ENCODE measurements around the gene UBE2E2. TPM values are rescaled to one million over a fixed set of nuclear protein-coding genes. Genes with fewer than 3 reads are reported as not detected.

UBE2E2 gene
- total RNA-seq, 1 donor from 2014 or later: 91.0 TPM

- DNase-seq (ENCODE audit: low spot score): no peak
- no peak for ATAC-seq
- intact Hi-C loops (cut with DNase I): no loop called here
These were observed 373.3 kb downstream of the UBE2E2 start for GRCh38 chr3:23576379-23576959.

- intact Hi-C loops (cut with DNase I): no loop called here
These were observed 377.1 kb downstream of the UBE2E2 start for GRCh38 chr3:23580096-23580713.

GRCh38 chr3:23583980-23584740, 381.0 kb downstream of the UBE2E2 start:
- no peak for ATAC-seq
- no peak for DNase-seq (ENCODE audit: low spot score)
- intact Hi-C loops (cut with DNase I): no loop called here

More at GRCh38 chr3:23580096-23580713, 377.1 kb downstream of the UBE2E2 start:
- ATAC-seq (no peak), DNase-seq (ENCODE audit: low spot score) (no peak)

GRCh38 chr3:23587513-23587912, 384.4 kb downstream of the UBE2E2 start:
- intact Hi-C loops (cut with DNase I): no loop called here
- ATAC-seq (no peak), DNase-seq (ENCODE audit: low spot score) (no peak)

GRCh38 chr3:23588547-23588946, 385.4 kb downstream of the UBE2E2 start:
- intact Hi-C loops (cut with DNase I): no loop called here
- no peak for DNase-seq (ENCODE audit: low spot score)
- no peak for ATAC-seq

- intact Hi-C loops (cut with DNase I): no loop called here
- ATAC-seq: peak; percentile 45
- DNase-seq (ENCODE audit: low spot score): no peak
These were observed 386.5 kb downstream of the UBE2E2 start for GRCh38 chr3:23589602-23590001.

GRCh38 chr3:23590424-23591273, 387.5 kb downstream of the UBE2E2 start:
- ATAC-seq (no peak), DNase-seq (ENCODE audit: low spot score) (no peak)
- intact Hi-C loops (cut with DNase I): no loop called here

GRCh38 chr3:23591374-23591773, 388.2 kb downstream of the UBE2E2 start:
- DNase-seq (ENCODE audit: low spot score): no peak
- intact Hi-C loops (cut with DNase I): no loop called here
- no peak for ATAC-seq

- ATAC-seq: no peak
- intact Hi-C loops (cut with DNase I): no loop called here
- no peak for DNase-seq (ENCODE audit: low spot score)
These were observed 390.1 kb downstream of the UBE2E2 start for GRCh38 chr3:23592961-23593931.

- intact Hi-C loops (cut with DNase I): no loop called here
- DNase-seq (ENCODE audit: low spot score) (no peak), ATAC-seq (no peak)
These were observed 390.9 kb downstream of the UBE2E2 start for GRCh38 chr3:23594066-23594465.

GRCh38 chr3:23594894-23595670, 392.0 kb downstream of the UBE2E2 start:
- ATAC-seq (no peak), DNase-seq (ENCODE audit: low spot score) (no peak)
- intact Hi-C loops (cut with DNase I): no loop called here

GRCh38 chr3:23595851-23596250, 392.7 kb downstream of the UBE2E2 start:
- DNase-seq (ENCODE audit: low spot score): no peak
- intact Hi-C loops (cut with DNase I): no loop called here
- ATAC-seq: no peak

GRCh38 chr3:23600167-23600871, 397.2 kb downstream of the UBE2E2 start:
- no peak for DNase-seq (ENCODE audit: low spot score)
- intact Hi-C loops (cut with DNase I): no loop called here
- peak; percentile 50 for ATAC-seq

- no peak for DNase-seq (ENCODE audit: low spot score)
- intact Hi-C loops (cut with DNase I): no loop called here
- ATAC-seq: peak; percentile 88
These were observed 398.1 kb downstream of the UBE2E2 start for GRCh38 chr3:23601091-23601822.

GRCh38 chr3:23602971-23603370, 399.8 kb downstream of the UBE2E2 start:
- intact Hi-C loops (cut with DNase I): no loop called here
- ATAC-seq: no peak
- no peak for DNase-seq (ENCODE audit: low spot score)

GRCh38 chr3:23607184-23607847, 404.2 kb downstream of the UBE2E2 start:
- ATAC-seq (no peak), DNase-seq (ENCODE audit: low spot score) (no peak)
- intact Hi-C loops (cut with DNase I): no loop called here
